ENCODE results near the gene SLC28A3. TPM values are rescaled to one million over a fixed set of nuclear protein-coding genes. Genes with fewer than 3 reads are reported as not detected.
A peak's percentile ranks its signal among the peaks of the same experiment; 100 is the strongest.

The SLC28A3 gene
- polyA plus RNA-seq, 1 experiment, result 0.27 TPM

- H3K36me3 ChIP-seq (ENCODE audit: control insufficient read depth, insufficient read depth, low read length), result no peaks in the 10 kb centered on the region
- POLR2A ChIA-PET, result no interaction called here
- no peak for TF ChIP-seq CTCF (IDR thresholded peaks at IDR 0.05; ENCODE audit: insufficient read depth, low read depth, low read length)
- CTCF ChIA-PET, result interaction anchor here (1.0 to 1.7 kb wide), 3 partner anchors 9 to 23 kb away, joined by 3 to 5 read pairs (median 5); no protein-coding TSS in a partner anchor
- no peak overlapping the region for H3K4me3 ChIP-seq (ENCODE audit: low read depth, low read length)
- no peak for DNase-seq (ENCODE audit: low read depth)
- H3K27me3 ChIP-seq (ENCODE audit: control insufficient read depth, insufficient read depth, low read length), result no peaks in the 10 kb centered on the region
Measured at GRCh38 chr9:84283946-84284345, 56.6 kb downstream of the SLC28A3 start.

DNA sequence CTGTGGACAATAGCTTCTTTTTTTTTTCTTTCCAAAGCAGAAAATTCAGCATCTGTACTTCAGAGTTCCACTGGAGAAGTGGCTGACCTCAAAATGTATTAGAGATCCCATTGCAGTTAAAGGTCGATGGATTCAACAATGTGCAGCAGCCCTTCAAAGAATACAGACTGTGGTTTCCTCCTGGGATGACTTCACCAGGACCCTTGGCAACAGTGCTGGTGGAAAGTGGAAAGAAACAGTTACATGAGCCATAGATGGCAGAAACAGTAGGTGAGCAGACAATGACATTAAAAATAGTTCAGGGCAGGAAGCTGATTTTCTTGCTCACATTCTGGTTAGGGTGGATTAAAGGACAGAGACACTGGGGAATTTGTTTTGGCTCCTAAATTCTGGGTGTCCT is 62.4 kb downstream of the SLC28A3 start:
- ChIA-PET CTCF (interaction anchor here (0.8 to 1.2 kb wide), 4 partner anchors 9 to 33 kb away, joined by 3 read pairs; no protein-coding TSS in a partner anchor), POLR2A (no interaction called here)
- Histone ChIP-seq H3K36me3 (ENCODE audit: control insufficient read depth, insufficient read depth, low read length) (no peaks in the 10 kb centered on the region), H3K27me3 (ENCODE audit: control insufficient read depth, insufficient read depth, low read length) (no peaks in the 10 kb centered on the region), H3K4me3 (ENCODE audit: low read depth, low read length) (no peak overlapping the region)
- no peak for DNase-seq (ENCODE audit: low read depth)
- TF ChIP-seq CTCF (IDR thresholded peaks at IDR 0.05; ENCODE audit: insufficient read depth, low read depth, low read length), result no peak

DNA sequence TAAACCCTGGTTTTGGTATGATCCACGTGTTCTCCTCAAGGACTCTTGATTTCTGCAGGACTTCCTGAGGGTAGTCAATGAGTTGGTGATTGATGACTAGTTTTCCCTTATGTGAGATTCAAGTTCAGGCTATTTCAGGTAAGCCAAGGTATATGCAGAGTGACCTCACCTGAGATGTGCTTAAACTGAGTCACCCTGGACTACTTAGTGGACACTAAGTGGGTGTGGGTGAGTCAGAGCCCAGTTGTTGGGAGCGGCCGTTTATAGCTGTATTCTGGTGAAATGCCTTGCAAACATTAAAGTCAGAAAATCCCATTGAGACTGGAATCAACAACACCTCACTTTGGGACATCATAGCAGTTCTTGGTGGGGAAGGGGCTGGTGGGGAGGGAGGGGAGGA is 62.9 kb downstream of the SLC28A3 start:
- no peak overlapping the region for H3K4me3 ChIP-seq (ENCODE audit: low read depth, low read length)
- H3K36me3 ChIP-seq (ENCODE audit: control insufficient read depth, insufficient read depth, low read length), result no peaks in the 10 kb centered on the region
- TF ChIP-seq CTCF (IDR thresholded peaks at IDR 0.05; ENCODE audit: insufficient read depth, low read depth, low read length), result no peak
- CTCF ChIA-PET, result interaction anchor here (0.8 to 1.2 kb wide), 4 partner anchors 9 to 34 kb away, joined by 3 read pairs; no protein-coding TSS in a partner anchor
- no peaks in the 10 kb centered on the region for H3K27me3 ChIP-seq (ENCODE audit: control insufficient read depth, insufficient read depth, low read length)
- POLR2A ChIA-PET, result no interaction called here
- no peak for DNase-seq (ENCODE audit: low read depth)

- H3K4me3 ChIP-seq (ENCODE audit: low read depth, low read length), result no peak overlapping the region
- no peaks in the 10 kb centered on the region for H3K27me3 ChIP-seq (ENCODE audit: control insufficient read depth, insufficient read depth, low read length)
- H3K36me3 ChIP-seq (ENCODE audit: control insufficient read depth, insufficient read depth, low read length), result no peaks in the 10 kb centered on the region
- no peak for DNase-seq (ENCODE audit: low read depth)
- ChIA-PET POLR2A (no interaction called here), CTCF (no interaction called here)
- TF ChIP-seq CTCF (IDR thresholded peaks at IDR 0.05; ENCODE audit: insufficient read depth, low read depth, low read length), result no peak
Measured at GRCh38 chr9:84276741-84277140, 63.8 kb downstream of the SLC28A3 start.

DNA sequence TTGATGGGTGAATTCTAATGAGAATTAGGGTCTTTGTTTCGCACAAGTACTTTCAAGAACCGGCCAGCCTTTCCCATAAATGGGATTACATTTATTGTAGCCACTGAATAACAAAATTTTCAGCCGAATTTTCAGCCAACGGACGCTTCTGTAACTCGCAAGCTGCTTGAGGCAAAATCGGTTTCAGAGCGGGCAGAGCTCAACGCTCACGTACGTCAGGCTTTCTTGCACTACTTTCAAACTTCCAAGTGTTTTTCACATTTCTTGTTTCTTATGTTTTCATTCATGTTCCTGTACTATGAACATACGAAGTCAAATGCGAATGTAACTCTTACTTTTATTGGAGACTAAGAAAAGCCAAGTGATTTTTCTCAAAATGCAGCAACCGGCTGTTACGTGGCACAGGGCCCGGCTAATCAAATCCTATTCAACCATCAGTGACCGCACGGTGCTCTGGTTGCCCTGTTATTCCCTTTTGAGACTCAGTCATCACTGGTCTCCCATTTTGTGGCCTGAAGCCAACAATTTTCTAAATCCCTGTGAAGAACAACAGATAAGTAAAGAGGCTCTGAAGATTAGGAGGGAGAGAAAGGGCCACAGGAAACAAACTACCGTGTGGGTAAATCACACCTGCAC is 68.5 kb downstream of the SLC28A3 start:
- no peak for DNase-seq (ENCODE audit: low read depth)
- ChIA-PET CTCF (interaction anchor here (0.7 to 3.0 kb wide), 5 partner anchors 11 to 351 kb away, joined by 3 to 13 read pairs (median 3); partner anchors contain the start of gene KIF27), POLR2A (no interaction called here)
- Histone ChIP-seq H3K4me3 (ENCODE audit: low read depth, low read length) (peak overlapping the region; percentile 42), H3K27me3 (ENCODE audit: control insufficient read depth, insufficient read depth, low read length) (no peaks in the 10 kb centered on the region), H3K36me3 (ENCODE audit: control insufficient read depth, insufficient read depth, low read length) (no peaks in the 10 kb centered on the region)
- no peak for TF ChIP-seq CTCF (IDR thresholded peaks at IDR 0.05; ENCODE audit: insufficient read depth, low read depth, low read length)

Measured in BJ (cell line).